NOMO-1 treated with dmso at 0.1 percent for 144 hours (cell line): Measurements from ENCODE around the gene SATB2.
A peak's percentile ranks its signal among the peaks of the same experiment; 100 is the strongest.

Experiments
- DNase-seq: peaks from one replicate; lab custom pipeline; 2025; ENCODE audit not compliant: unreplicated experiment; lab: John Stamatoyannopoulos, UW

SATB2 gene

GRCh38 chr2:199273042-199273511 is 184.7 kb downstream of the SATB2 start:
- peak; percentile 18 for DNase-seq

GRCh38 chr2:199261936-199262335 is 195.8 kb downstream of the SATB2 start:
- DNase-seq, result no peak

- DNase-seq, result no peak
Observed at GRCh38 chr2:199261239-199261638, 196.5 kb downstream of the SATB2 start.

GRCh38 chr2:199259671-199260070 is 198.1 kb downstream of the SATB2 start:
- DNase-seq, result no peak

- DNase-seq, result no peak
Observed at GRCh38 chr2:199258291-199258690, 199.4 kb downstream of the SATB2 start.

GRCh38 chr2:199257261-199258224 is 200.2 kb downstream of the SATB2 start:
- no peak for DNase-seq

GRCh38 chr2:199230091-199230490 is 227.6 kb downstream of the SATB2 start:
- DNase-seq, result no peak

GRCh38 chr2:199228887-199229819 is 228.6 kb downstream of the SATB2 start:
- DNase-seq, result peak; percentile 67

GRCh38 chr2:199223791-199224190 is 233.9 kb downstream of the SATB2 start:
- DNase-seq, result no peak

- no peak for DNase-seq
Observed at GRCh38 chr2:199220920-199221319, 236.8 kb downstream of the SATB2 start.

- DNase-seq, result no peak
Observed at GRCh38 chr2:199219551-199219950, 238.2 kb downstream of the SATB2 start.
